Activated CD4-positive, alpha-beta T cell treated with anti-CD3 and anti-CD28 coated beads for 4 hours (primary cell): ENCODE results near the gene GNAL.
"Not testable (repeated sequence)": the region's sequence is repeated elsewhere in the genome, so short reads cannot be mapped to it uniquely, and the experiment has no call there.

Experiments
- DNase-seq, 2 donors: peaks; one replicate each; pipeline ENCODE4 v3.0.0-alpha.2; 2020

GNAL gene

GRCh38 chr18:11688972-11689668, at the start of gene GNAL:
Gene GNAL, plus strand, starts transcription at chr18:11689264. Its CDS starts 300 bp downstream, at chr18:11689564.
- peak; percentile 21 to 27 for DNase-seq

GRCh38 chr18:11647310-11647709, 41.8 kb upstream of the GNAL start:
- DNase-seq: not testable (repeated sequence)

GRCh38 chr18:11647804-11648203, 41.3 kb upstream of the GNAL start:
- not testable (repeated sequence) for DNase-seq

- no peak for DNase-seq
Observed at GRCh38 chr18:11649839-11650238, 39.2 kb upstream of the GNAL start.

GRCh38 chr18:11651899-11652298, 37.2 kb upstream of the GNAL start:
- DNase-seq: no peak

- DNase-seq: no peak
Observed at GRCh38 chr18:11653521-11653920, 35.5 kb upstream of the GNAL start.

GRCh38 chr18:11654736-11655605, 34.1 kb upstream of the GNAL start:
- peak in 1 of 2 donors; percentile 36 for DNase-seq

GRCh38 chr18:11655606-11655932, 33.5 kb upstream of the GNAL start:
- no peak for DNase-seq

- DNase-seq: no peak
Observed at GRCh38 chr18:11657152-11657551, 31.9 kb upstream of the GNAL start.

GRCh38 chr18:11657554-11657953, 31.5 kb upstream of the GNAL start:
- no peak for DNase-seq

- DNase-seq: no peak
Observed at GRCh38 chr18:11658019-11658418, 31.0 kb upstream of the GNAL start.

GRCh38 chr18:11658989-11659388, 30.1 kb upstream of the GNAL start:
- no peak for DNase-seq

- DNase-seq: no peak
Observed at GRCh38 chr18:11660691-11661090, 28.4 kb upstream of the GNAL start.

- DNase-seq: no peak
Observed at GRCh38 chr18:11661430-11661829, 27.6 kb upstream of the GNAL start.

- no peak for DNase-seq
Observed at GRCh38 chr18:11663439-11664029, 25.5 kb upstream of the GNAL start.

- DNase-seq: no peak
Observed at GRCh38 chr18:11664286-11664685, 24.8 kb upstream of the GNAL start.

- no peak for DNase-seq
Observed at GRCh38 chr18:11665146-11665545, 23.9 kb upstream of the GNAL start.

- no peak for DNase-seq
Observed at GRCh38 chr18:11665587-11665986, 23.5 kb upstream of the GNAL start.

- no peak for DNase-seq
Observed at GRCh38 chr18:11666176-11666575, 22.9 kb upstream of the GNAL start.

GRCh38 chr18:11666831-11667230, 22.2 kb upstream of the GNAL start:
- DNase-seq: no peak

- DNase-seq: no peak
Observed at GRCh38 chr18:11667578-11667977, 21.5 kb upstream of the GNAL start.

- DNase-seq: no peak
Observed at GRCh38 chr18:11668441-11669169, 20.5 kb upstream of the GNAL start.

GRCh38 chr18:11669271-11669947, 19.7 kb upstream of the GNAL start:
- no peak for DNase-seq
